OCI-LY3 (cell line): ENCODE results near the gene ABCF3.

ENCODE experiments used
- H2AFZ ChIP-seq: fragments of 200-600, 300-600 bp; shearing (Covaris generic); 2 replicates; pipeline ENCODE4 v1.6.0; 2014; ENCODE audit warnings: antibody characterized with exemption, low read depth, low read length
- H3K27ac ChIP-seq: fragments of 200-600, 300-600 bp; sonication (generic); 2 replicates; pipeline ENCODE4 v1.5.1; 2014; ENCODE audit warnings: mild to moderate bottlenecking, low read length, moderate library complexity, mixed read lengths
- H3K27me3 ChIP-seq: fragments of 200-600, 300-600 bp; sonication (generic); 2 replicates; pipeline ENCODE4 v1.6.1; 2014; ENCODE audit warnings: low read depth, low read length, mixed read lengths
- H3K36me3 ChIP-seq: fragments of 200-600, 300-600 bp; sonication (generic); replicated peaks from 2 replicates; pipeline ENCODE3; 2014; ENCODE audit warnings: low read depth, low read length, mixed read lengths
- H3K4me1 ChIP-seq: fragments of 300-600, 200-600 bp; sonication (generic); 2 replicates; pipeline ENCODE4 v1.6.1; 2014; ENCODE audit warnings: low read length, mixed read lengths
- H3K4me2 ChIP-seq: fragments of 200-600, 300-600 bp; sonication (generic); 2 replicates; pipeline ENCODE4 v1.6.1; 2014; ENCODE audit warnings: low read length, mixed read lengths
- H3K4me3 ChIP-seq: fragments of 300-600, 200-600 bp; sonication (generic); 2 replicates; pipeline ENCODE4 v1.5.1; 2014; ENCODE audit warnings: antibody characterized with exemption, mild to moderate bottlenecking, low read length, moderate library complexity
- H3K79me2 ChIP-seq: fragments of 300-600, 200-600 bp; shearing (Covaris generic); 2 replicates; pipeline ENCODE4 v1.6.1; 2014; ENCODE audit warnings: mild to moderate bottlenecking, low read length, mixed read lengths
- H3K9ac ChIP-seq: fragments of 300-600, 200-600 bp; shearing (Covaris generic); 2 replicates; pipeline ENCODE4 v1.6.0; 2014; ENCODE audit warnings: mild to moderate bottlenecking, low read length, moderate library complexity
- H3K9me3 ChIP-seq: fragments of 200-600, 300-600 bp; shearing (Covaris generic); 2 replicates; pipeline ENCODE4 v1.6.1; 2014; ENCODE audit warnings: low read length, mixed read lengths; ENCODE audit not compliant: insufficient read depth
- H4K20me1 ChIP-seq: fragments of 200-600, 300-600 bp; sonication (generic); 2 replicates; pipeline ENCODE4 v1.6.1; 2016; ENCODE audit warnings: low read length, mixed read lengths; ENCODE audit not compliant: insufficient read depth
- EZH2phosphoT487 ChIP-seq: fragments of 200-600 bp; shearing (Covaris generic); IDR thresholded peaks from 2 replicates; pipeline ENCODE4 v1.6.1; 2018; ENCODE audit warnings: antibody characterized with exemption, mixed run types, low read depth
- TF ChIP-seq, protein P1 (sequence below): fragments of 200-600, 300-600 bp; sonication (generic); IDR thresholded peaks from 2 replicates; pipeline ENCODE4 v1.5.1; 2014; ENCODE audit warnings: antibody characterized with exemption, low read length, low read depth

ABCF3 gene

DNA sequence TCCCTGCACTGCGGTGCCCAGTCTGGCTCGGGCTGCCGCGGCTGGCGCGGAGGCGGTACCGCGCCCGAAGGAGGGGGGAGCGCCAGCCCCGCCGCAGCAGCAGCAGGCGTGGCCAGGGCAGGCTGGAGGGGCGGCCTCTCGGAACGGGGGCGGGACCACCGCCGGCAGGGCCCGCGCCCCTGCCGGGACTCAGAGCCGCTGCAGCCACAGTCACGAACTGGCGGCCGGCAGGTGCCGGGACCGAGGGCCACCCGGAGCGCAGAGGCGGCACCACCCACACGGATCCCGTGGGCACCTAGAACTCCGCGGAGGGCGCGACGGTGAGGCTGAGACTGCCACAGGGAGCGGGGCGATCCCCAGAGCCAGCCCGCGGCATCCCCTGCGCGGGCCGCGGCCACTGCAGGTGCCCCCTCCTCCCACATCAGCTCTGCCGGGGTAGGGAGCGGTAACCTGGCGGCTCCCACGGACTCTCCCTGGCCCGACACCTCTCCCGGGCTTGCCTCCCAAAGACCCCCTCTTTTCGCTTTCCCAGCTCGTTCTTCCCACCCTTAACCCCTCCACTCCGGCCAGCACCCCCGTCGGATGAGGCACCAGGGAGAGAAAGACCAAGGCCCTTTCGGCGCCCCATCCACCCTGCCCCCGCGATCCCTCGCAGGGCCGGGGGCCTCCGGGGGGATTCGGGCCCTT is 43.5 kb downstream of the ABCF3 start, which contains the start of gene VWA5B2:
Gene VWA5B2, plus strand, starts transcription at position 192 of the 687 bp plus-strand sequence. CDS start 944 bp downstream, outside the sequence.
- Histone ChIP-seq H3K4me2 (peak within 1 kb of the TSS; percentile 76), H4K20me1 (no peaks in the 10 kb centered on the region), H3K27me3 (peaks cover 19% of the 10 kb centered on the region), H3K79me2 (no peaks in the 10 kb centered on the region), H3K27ac (no peak within 1 kb of the TSS), H3K4me3 (peak within 1 kb of the TSS; percentile 83), H3K9ac (peak within 1 kb of the TSS; percentile 43; the same call in 1 of the 2 replicates), H3K36me3 (no peaks in the 10 kb centered on the region), H3K9me3 (no peaks in the 10 kb centered on the region), H3K4me1 (0 out of 2 replicates have a peak, but pooled peaks cover 2% of the 10 kb centered on the region), H2AFZ (peak within 1 kb of the TSS; percentile 37)
- no peak for TF ChIP-seq EZH2phosphoT487

- peak overlapping the region; percentile 76 for H3K4me2 ChIP-seq
- H3K4me1 ChIP-seq: 0 out of 2 replicates have a peak, but pooled peaks cover 2% of the 10 kb centered on the region
- H3K4me3 ChIP-seq: peak overlapping the region; percentile 83
- H3K27me3 ChIP-seq: peaks cover 19% of the 10 kb centered on the region
- H4K20me1 ChIP-seq: no peaks in the 10 kb centered on the region
- H3K36me3 ChIP-seq: no peaks in the 10 kb centered on the region
- H3K27ac ChIP-seq: no peak overlapping the region
- H2AFZ ChIP-seq: peak overlapping the region; percentile 37
- peak overlapping the region; percentile 43; the same call in 1 of the 2 replicates for H3K9ac ChIP-seq
- H3K79me2 ChIP-seq: no peaks in the 10 kb centered on the region
- TF ChIP-seq EZH2phosphoT487: no peak
- TF ChIP-seq, protein P1, sequence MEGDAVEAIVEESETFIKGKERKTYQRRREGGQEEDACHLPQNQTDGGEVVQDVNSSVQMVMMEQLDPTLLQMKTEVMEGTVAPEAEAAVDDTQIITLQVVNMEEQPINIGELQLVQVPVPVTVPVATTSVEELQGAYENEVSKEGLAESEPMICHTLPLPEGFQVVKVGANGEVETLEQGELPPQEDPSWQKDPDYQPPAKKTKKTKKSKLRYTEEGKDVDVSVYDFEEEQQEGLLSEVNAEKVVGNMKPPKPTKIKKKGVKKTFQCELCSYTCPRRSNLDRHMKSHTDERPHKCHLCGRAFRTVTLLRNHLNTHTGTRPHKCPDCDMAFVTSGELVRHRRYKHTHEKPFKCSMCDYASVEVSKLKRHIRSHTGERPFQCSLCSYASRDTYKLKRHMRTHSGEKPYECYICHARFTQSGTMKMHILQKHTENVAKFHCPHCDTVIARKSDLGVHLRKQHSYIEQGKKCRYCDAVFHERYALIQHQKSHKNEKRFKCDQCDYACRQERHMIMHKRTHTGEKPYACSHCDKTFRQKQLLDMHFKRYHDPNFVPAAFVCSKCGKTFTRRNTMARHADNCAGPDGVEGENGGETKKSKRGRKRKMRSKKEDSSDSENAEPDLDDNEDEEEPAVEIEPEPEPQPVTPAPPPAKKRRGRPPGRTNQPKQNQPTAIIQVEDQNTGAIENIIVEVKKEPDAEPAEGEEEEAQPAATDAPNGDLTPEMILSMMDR: no peak
- H3K9me3 ChIP-seq: no peaks in the 10 kb centered on the region
These were observed 44.1 kb downstream of the ABCF3 start for GRCh38 chr3:184230081-184230602.

DNA sequence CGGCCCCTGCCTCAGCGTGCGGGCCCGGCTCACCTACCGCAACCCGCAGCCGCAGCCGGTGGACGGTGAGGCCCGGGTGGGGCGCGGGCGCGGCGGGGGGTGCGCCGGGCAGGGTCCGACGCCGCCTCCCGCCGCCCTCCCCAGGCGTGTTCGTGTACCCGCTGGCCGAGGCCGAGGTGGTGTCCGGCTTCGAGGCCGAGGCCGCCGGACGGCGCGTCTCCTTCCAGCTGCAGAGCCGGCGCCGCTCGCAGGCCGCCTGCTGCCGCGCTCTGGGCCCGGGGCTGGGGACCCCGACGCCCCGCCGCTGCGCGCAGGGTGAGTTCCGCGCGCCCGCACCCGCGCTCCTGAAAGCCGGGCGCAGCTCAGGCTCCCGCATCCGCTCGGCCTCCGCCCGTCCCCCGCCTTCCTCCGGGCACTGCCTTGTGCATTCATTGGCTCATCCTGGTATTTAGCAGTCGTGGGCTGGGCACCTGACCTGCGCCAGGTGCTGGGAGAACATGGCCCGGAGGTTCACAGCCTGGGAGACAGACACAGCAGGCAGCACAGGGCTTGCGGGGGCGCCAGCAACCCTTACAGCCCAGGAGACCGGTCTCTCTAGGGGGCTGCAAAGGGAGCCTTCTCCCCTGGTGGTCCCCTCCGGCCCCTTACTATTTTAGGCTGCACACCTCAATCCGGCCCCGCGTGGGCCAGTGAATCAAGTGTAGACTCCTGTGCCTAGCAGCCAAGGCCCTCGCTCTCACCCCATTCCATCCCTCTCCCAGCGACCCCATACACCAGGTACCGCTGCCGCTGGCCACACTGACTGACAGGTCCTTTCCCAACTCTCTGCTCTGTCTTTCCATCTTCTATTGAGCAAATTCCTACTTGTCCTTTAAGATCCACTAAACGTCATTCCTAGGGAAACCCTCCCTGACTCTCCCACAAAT is 44.9 kb downstream of the ABCF3 start:
- Histone ChIP-seq H3K27me3 (peaks cover 19% of the 10 kb centered on the region), H3K4me3 (no peak overlapping the region), H3K4me1 (0 out of 2 replicates have a peak, but pooled peaks cover 2% of the 10 kb centered on the region), H3K36me3 (no peaks in the 10 kb centered on the region), H3K9me3 (no peaks in the 10 kb centered on the region), H4K20me1 (no peaks in the 10 kb centered on the region), H3K9ac (no peak overlapping the region), H2AFZ (no peak overlapping the region), H3K79me2 (no peaks in the 10 kb centered on the region), H3K27ac (no peak overlapping the region), H3K4me2 (no peak overlapping the region)
- TF ChIP-seq, protein P1: no peak
- TF ChIP-seq EZH2phosphoT487: no peak

- peaks cover 16% of the 10 kb centered on the region for H3K27me3 ChIP-seq
- no peak overlapping the region for H3K9ac ChIP-seq
- H3K4me3 ChIP-seq: no peak overlapping the region
- H3K9me3 ChIP-seq: no peaks in the 10 kb centered on the region
- 0 out of 2 replicates have a peak, but pooled peaks cover 2% of the 10 kb centered on the region for H3K4me1 ChIP-seq
- H3K79me2 ChIP-seq: no peaks in the 10 kb centered on the region
- H3K36me3 ChIP-seq: no peaks in the 10 kb centered on the region
- TF ChIP-seq, protein P1: no peak
- no peak for TF ChIP-seq EZH2phosphoT487
- H3K27ac ChIP-seq: no peak overlapping the region
- no peak overlapping the region for H3K4me2 ChIP-seq
- no peaks in the 10 kb centered on the region for H4K20me1 ChIP-seq
- H2AFZ ChIP-seq: no peak overlapping the region
These were observed 45.7 kb downstream of the ABCF3 start for GRCh38 chr3:184231671-184232070.
